Breast epithelium (tissue), 3 donors: Measurements from ENCODE around the gene CSMD2.

Experiments used
- CTCF ChIP-seq, 3 donors: fragments of 450-650 bp; IDR thresholded peaks; one replicate each; pipeline ENCODE4 v1.5.1; 2016 to 2017; ENCODE audit warnings: antibody characterized with exemption in 3 of 3, mild to moderate bottlenecking in 3 of 3, moderate library complexity in 3 of 3
- POLR2A ChIP-seq: fragments of 450-650 bp; IDR thresholded peaks from one replicate; pipeline ENCODE4 v1.6.1; 2016; ENCODE audit warnings: antibody characterized with exemption, mild to moderate bottlenecking, moderate library complexity

GRCh38 chr1:33721301-33721815, 443.7 kb downstream of the CSMD2 start:
- no peak for TF ChIP-seq POLR2A
- no peak for TF ChIP-seq CTCF (IDR thresholded peaks at IDR 0.05)
